ENCODE data around the gene SGCD.

DNA sequence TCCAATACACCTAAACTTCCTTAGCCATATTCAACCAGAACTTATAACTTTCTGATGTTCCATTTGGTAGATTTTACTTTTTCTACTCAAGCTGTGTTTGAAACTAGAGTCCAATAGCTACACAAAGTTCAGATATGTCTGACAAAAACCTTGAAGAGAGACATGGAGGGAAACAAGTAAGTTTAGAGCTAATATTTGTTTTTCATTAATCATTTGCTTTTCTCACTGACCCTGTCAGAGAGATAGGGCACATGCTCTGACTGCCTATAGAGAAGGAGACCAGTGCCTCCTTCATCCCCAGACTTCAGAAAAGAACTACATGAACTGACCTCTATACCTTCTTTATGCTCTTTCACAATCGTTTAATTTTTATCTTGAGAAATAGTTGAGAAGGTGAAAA lies 366.1 kb downstream of the SGCD start:
- TF ChIP-seq POLR2AphosphoS5 (IDR thresholded peaks at IDR 0.05; ENCODE audit: low read depth, low read length), result no peak
- TF ChIP-seq POLR2A (IDR thresholded peaks at IDR 0.05; ENCODE audit: low read depth, low read length), result no peak
- no peak for TF ChIP-seq SPI1 (IDR thresholded peaks at IDR 0.05; ENCODE audit: low read depth, low read length)

Data from GM12891 (cell line).